Embryonic facial prominence (tissue), 1 donor: ENCODE data around the gene DR1.
"Not testable (repeated sequence)": the region's sequence is repeated elsewhere in the genome, so short reads cannot be mapped to it uniquely, and the experiment has no call there.

Experiments
- DNase-seq: peaks from one replicate; pipeline ENCODE4 v3.0.0-alpha.2; 2016; ENCODE audit errors: extremely low spot score

Gene DR1

GRCh38 chr1:93340090-93340489, 5.6 kb upstream of the DR1 start:
- DNase-seq, result no peak

DNA sequence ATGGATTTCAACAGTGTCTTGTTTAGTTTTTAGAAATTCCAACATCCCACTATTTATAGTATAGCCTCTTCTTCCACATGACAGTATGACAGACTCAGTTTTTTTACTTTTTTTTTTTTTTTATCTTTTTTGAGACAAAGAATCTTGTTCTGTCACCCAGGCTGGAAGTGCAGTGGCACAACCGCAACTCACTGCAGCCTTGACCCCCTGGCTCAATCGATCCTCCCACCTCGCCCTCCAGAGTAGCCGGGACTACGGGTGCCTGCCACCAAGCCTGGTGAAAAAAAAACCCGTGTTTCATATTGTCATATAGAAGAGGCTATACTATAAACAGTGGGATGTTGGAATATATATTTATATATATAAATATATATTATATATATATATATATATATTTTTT, 1.2 kb upstream of the DR1 start:
- no peak for DNase-seq

GRCh38 chr1:93344886-93345632, 648 bp upstream of the DR1 start:
- DNase-seq, result no peak

GRCh38 chr1:93346421-93346993, 800 bp downstream of the DR1 start:
- DNase-seq, result no peak

GRCh38 chr1:93347334-93347899, 1.7 kb downstream of the DR1 start:
- no peak for DNase-seq

DNA sequence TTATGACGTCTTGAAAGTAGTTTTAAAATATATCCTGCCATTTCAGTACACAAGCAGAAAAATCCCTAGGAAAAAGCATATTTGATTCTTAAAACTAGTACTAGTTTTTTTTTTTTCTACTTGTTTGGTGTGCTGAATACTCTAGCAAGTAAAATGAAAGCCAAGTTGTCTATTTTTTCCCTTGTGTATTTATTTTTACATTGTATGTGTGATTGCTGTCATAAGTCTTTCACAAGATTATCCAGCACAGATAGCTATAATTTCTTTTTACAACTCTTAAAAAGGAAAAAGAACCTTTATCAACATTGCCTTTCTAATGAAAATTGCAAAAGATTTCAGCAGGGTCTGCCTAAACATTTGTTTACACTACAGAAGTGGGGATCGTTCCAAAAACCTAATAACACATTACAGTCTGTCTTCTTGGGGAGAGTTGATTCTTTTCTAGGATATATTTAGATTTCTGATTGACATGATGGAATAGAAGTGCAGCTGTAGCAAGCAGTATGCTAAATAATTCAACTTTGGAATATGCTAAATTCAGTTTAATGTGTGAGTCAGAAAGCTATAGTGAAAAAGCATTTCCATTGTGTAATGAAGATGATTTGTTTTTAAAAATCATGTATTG, 2.5 kb downstream of the DR1 start:
- DNase-seq, result no peak

- no peak for DNase-seq
Observed at GRCh38 chr1:93349231-93350135, 3.8 kb downstream of the DR1 start.

DNA sequence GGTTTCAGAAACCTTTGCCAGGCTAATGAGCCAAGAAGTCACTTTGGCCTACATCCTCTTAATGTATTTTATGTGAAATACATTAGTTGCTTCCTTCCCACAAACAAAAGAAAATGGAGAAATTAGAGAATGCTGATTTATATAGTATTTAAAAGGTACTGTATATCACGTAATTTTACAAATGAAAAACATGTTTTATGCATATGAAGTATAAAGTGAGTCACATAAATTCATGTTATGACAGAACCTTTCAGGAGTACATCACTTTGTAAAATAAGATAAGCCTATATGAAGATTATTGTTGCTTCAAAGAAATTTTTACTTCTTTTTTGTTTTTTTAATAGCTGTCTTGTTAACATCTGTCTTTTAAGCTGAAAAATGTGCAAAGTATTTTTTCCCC, 4.6 kb downstream of the DR1 start:
- DNase-seq, result no peak

- no peak for DNase-seq
Observed at GRCh38 chr1:93350875-93351274, 5.2 kb downstream of the DR1 start.

- DNase-seq, result not testable (repeated sequence)
Observed at GRCh38 chr1:93351346-93351745, 5.6 kb downstream of the DR1 start.

DNA sequence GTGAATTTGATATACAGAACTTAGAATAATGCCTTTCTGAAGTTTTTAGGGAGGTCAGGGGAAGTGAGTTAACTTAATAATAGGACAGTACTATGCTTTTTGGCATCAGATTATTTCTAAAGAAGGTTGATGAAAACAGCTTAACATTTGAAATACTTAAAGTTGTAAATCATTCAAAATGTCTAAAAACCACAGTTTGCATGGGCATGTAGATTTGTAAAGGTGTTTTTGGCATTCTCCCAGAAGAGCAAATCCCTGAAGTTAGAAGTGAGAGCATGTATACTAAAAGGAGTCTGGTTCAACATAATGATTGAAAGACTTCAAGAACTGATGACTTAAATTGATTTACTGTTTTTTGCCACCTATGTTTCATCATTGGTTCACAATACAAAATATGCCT, 6.7 kb downstream of the DR1 start:
- DNase-seq, result no peak

DNA sequence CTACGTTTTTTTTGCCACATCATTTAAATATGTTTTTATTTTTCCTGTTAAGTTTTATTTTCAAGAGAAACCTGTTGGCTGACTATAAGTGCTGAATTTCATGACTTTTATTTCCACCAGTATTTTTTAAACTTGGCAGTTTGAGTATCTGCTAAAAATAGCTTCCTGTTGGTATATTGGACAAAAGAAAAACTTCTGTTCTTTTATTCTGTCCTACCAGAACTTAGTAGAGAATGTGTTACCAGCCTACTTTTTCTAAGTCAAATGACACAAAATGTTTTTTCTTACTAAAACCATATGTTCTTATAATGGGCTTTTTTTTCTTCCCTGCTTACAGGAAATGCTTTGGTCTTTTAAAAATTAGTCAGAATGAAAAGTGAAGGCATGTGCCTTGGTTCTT, 7.6 kb downstream of the DR1 start:
- no peak for DNase-seq

GRCh38 chr1:93354749-93355148, 9.0 kb downstream of the DR1 start:
- no peak for DNase-seq

- DNase-seq, result no peak
Observed at GRCh38 chr1:93357242-93357641, 11.5 kb downstream of the DR1 start.

DNA sequence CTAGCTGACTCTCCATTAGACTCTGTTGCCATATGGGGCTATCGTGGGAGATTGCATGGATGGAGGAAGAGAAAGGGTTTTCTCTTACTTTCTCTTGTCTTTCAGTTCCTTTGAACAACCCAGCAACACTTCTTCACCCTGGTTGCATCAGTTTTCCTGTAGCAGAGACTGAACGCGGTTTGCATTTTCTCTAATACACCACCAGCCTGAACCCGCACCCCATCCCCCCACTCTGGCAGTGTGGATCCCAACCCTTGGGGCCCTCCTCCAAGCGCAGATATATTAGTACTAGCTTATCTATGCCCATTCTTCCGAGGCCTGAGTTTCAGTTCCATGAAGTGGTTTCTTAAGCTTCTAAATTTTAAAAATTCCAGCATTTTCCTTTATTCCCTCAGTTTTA, 12.6 kb downstream of the DR1 start:
- no peak for DNase-seq

- DNase-seq, result no peak
Observed at GRCh38 chr1:93360111-93360510, 14.4 kb downstream of the DR1 start.

DNA sequence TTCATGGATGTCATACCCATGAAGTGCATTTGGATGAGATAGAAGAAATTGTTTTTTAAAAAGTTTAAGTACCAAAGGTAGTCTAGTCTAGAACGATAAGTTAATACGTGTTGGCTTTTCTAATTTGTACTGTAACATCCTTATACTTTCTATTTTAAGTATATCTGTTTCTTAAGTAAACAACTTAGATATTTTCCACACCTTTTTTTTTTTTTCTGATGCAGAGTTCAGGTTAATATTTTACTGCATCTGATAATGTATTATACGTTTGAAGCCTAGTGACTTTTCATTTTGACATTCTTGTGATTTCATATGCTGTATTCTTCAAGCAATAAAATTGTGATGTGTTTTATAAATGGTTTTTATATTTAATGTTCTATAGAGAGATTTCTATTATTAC, 16.5 kb downstream of the DR1 start:
- DNase-seq, result no peak

DNA sequence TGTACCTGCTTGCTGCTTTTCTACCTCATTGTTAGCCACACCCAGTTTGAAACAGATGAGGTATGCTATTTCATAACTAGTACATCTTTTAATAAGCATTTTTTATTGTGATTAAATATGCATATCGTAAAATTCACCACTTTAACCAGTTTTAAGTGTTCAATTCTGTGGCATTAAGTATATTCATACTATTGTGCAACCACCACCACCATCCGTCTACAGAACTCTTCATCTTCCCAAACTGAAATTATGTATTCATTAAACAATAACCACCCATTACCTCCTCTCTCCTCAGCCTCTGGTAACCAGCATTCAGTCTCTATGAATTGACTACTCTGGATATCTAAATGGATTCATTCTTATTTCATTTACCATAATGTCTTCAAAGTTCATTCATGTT, 20.1 kb downstream of the DR1 start:
- DNase-seq, result no peak

- no peak for DNase-seq
Observed at GRCh38 chr1:93369734-93370133, 24.0 kb downstream of the DR1 start.

- no peak for DNase-seq
Observed at GRCh38 chr1:93374334-93375106, 28.8 kb downstream of the DR1 start.

DNA sequence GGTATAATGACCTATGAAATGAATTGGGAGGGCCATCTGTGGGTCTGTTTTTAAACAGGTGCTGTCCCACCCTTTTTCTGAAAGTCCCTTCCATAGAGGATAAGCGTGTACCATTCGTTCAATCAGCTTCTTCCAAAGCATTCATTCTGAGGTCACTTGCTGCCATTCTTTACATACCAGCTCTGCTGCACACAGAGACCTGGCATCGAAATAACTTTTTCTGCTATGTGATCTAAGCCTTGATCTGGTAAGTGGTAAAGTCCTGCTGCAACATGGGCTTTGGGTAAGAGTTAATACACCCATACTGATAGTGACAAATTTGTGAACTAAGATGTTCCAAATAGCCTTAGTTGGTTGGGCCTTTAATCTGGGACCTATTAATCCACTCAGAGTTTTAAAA, 38.9 kb downstream of the DR1 start:
- no peak for DNase-seq
